ENCODE measurements around the gene MID2.
A peak's percentile ranks its signal among the peaks of the same experiment; 100 is the strongest.
"Not testable (repeated sequence)": the region's sequence is repeated elsewhere in the genome, so short reads cannot be mapped to it uniquely, and the experiment has no call there.

Gene MID2, protein sequence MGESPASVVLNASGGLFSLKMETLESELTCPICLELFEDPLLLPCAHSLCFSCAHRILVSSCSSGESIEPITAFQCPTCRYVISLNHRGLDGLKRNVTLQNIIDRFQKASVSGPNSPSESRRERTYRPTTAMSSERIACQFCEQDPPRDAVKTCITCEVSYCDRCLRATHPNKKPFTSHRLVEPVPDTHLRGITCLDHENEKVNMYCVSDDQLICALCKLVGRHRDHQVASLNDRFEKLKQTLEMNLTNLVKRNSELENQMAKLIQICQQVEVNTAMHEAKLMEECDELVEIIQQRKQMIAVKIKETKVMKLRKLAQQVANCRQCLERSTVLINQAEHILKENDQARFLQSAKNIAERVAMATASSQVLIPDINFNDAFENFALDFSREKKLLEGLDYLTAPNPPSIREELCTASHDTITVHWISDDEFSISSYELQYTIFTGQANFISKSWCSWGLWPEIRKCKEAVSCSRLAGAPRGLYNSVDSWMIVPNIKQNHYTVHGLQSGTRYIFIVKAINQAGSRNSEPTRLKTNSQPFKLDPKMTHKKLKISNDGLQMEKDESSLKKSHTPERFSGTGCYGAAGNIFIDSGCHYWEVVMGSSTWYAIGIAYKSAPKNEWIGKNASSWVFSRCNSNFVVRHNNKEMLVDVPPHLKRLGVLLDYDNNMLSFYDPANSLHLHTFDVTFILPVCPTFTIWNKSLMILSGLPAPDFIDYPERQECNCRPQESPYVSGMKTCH

DNA sequence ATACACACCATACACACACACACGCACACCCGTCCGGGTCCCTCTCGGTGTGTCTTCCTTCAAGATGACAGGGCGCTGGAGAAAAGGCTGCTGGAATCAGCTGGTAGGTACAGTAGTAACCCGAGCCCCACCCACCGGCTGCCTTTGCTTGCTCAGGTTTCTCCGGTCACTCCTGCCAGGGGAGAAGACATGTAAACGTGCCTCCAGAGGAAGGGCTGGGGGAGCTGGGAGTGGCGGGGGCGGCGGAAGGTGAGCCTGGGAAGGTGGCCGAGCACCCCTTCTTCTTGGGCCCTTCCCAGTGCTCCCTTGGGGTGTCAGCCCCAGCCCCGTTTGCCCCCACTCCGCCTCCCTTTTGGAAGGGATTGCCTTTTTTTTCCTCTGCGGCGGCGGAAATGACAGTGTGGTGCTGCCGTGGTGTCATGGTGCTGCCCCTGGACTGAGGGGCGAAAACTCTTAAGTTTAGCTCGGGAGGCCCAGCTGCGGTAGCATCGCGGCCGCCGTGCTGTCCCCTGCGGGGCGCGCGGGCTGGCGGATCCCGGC is at the start of gene MID2:
TSS of gene MID2 (plus strand) at position 169 of the 540 bp plus-strand sequence. CDS start 561 bp downstream, outside the sequence.
- DNase-seq: no peak

DNA sequence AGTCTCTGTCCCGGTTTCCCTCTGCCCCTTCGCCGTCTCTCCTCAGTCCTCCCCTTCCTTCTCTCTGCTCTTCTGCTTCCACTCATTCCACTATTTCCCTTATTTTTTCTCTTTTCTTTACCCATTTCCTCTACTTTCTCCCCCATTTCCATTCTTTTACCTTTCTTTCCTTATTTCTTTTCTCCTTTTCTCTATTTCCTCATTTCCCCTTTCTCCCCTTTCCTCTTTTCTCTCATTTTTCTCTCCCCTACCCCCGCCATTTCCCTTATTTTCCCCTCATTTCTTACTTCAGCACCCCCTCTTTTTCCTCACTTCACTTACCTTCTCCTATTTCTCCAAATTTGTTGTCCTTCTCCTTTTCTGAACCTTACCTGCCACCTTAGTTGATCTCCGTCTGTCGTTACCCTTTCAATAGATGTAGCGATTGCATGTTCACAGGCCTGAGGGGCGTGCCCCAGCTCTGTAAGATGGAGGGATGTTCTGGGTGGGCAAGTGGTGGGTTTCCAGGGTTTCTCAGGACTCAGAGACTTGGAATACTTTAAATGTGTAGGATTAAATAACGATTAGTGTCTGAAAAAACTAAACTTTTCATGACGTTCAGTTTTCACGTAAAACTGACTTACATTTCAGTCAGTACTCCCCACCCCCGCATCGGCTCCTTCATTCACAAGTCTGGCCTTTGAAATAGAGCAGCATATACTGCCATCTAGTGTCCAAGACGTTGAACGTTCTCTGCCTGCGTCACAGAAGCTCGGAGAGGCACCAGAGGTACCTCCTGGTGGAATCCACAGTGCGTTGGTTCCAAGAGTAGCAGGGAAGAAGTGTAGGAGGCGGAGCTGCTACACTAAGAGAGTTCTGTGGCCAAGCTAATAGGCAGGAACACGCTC is 48.8 kb upstream of the MID2 start:
- DNase-seq: peak; percentile 83

DNA sequence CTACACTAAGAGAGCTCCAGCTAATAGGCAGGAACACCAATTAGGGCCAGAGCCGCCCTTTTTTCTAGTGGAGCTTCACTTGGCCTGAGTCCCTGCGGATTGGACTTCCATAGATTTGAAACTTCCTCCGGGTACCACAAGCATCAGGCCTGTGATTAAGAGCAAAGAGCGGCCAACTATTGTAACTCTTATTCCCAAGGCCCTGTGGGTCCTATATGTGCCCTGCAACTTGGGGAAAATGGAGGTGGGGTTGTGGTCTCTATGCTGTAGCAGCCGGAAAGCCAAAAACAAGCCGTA is 48.2 kb upstream of the MID2 start, which contains the start of gene NCBP2L:
TSS of gene NCBP2L (plus strand) at position 198 of the 297 bp plus-strand sequence. CDS start 16,488 bp downstream, outside the sequence.
- no peak for DNase-seq

DNA sequence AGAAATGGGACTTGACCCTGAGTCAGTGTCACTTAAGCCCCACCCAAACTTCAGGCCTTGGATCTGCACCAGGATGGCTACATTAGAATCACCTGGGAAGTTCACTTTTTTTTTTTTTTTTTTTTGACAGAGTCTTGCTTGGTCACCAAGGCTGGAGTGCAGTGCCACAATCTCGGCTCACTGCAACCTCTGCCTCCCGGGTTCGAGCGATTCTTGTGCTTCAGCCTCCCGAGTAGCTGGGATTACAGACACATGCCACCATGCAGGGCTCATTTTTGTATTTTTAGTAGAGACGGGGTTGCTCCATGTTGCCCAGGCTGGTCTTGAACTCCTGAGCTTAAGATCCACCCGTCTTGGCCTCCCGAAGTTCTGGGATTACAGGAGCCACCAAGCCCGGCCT is 45.1 kb upstream of the MID2 start:
- no peak for DNase-seq

DNA sequence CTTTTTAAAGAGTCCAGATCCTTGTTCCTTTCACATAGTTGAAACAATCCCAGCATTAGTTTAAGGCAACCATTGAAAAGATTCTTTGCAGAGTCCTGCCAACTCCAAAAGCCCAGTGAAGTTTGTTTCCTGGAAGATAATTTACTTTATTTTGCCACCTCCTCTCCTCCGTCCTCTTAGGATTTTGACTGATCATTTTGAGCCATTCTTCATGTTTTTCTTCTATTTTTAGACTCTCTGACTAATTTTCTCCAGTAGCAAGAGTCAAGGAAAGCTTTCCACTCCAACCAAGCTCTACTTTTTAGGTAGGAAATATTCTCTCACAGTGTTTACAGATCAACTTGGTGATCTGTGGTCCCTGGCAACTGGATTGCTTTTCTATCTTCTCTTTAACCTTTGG is 37.8 kb upstream of the MID2 start:
- no peak for DNase-seq

DNA sequence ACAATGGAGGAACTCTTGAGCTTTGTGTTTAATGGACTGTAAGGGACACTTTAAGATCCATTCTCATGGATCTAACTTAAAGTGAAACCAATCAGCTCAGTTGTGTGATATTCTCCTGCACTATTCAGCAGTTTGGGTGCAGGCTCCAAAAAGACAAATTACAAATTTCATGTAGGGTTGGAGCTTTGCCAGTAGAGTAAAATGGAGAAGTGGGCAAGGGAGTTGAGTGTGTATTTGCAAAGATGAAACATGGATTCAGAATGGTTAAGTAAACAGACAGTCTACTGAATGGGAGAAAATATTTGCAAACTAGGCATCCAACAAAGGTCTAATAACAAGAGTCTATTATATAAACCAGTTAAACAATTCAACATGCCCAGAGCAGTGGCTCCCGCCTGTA is 21.2 kb upstream of the MID2 start:
- DNase-seq: no peak

DNA sequence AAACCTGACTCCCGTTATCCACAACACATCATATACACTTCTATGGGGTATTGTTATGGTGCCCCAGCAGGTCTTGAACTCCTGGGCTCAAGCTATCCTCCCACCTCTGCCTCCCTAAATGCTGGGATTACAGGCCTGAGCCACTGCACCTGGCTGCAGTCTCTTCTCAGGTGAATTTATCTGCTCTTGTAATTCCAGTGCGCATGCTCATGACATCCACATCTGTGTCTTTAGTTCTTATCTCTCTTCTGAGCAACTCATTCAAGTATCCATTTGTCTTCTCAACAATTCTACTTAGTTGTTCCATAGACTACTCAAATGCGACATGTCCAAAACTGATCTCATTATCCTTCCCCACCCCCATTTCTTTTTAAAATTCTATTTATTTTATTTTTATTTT is 20.5 kb upstream of the MID2 start:
- no peak for DNase-seq

DNA sequence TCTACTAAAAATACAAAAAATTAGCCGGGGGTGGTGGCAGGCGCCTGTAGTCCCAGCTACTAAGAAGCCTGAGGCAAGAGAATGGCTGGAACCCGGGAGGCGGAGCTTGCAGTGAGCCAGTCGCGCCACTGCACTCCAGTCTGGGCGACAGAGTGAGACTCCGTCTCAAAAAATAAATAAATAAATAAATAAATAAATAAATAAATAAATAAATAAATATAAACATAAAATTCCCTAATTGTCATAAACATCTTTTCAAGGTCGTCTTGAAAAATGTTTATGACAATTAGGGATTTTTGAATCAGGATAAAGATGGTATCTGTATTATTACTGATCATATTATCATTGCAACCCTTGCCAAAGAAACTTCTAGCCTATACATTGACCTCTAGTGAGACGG is 15.6 kb upstream of the MID2 start:
- DNase-seq: not testable (repeated sequence)

DNA sequence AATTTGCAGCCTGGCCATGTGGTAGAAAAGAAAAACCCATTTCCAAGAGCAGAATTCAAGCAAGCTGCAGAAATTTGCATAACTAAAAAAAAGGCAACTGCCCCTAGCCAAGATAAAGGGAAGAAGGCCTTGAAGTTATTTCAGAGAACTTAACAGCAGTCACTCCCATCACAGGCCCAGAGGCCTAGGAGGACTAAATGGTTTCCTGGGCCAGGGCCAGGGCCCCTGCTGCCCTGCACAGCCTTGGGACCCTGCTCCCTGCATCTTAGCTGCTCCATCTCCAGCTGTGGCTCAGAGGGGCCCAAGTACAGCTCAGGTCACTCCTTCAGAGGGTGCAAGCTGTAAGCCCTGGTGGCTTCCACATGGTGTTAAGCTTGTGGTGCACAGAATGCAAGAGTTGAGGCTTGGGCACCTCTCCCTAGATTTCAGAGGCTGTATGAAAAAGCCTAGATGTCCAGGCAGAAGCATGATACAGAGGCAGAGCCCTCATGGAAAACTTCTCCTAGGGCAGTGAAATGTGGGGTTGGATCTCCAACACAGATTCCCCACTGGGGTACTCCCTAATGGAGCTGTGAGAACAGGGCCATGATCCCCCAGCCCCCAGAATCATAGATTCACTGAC is 6.7 kb upstream of the MID2 start:
- DNase-seq: no peak

DNA sequence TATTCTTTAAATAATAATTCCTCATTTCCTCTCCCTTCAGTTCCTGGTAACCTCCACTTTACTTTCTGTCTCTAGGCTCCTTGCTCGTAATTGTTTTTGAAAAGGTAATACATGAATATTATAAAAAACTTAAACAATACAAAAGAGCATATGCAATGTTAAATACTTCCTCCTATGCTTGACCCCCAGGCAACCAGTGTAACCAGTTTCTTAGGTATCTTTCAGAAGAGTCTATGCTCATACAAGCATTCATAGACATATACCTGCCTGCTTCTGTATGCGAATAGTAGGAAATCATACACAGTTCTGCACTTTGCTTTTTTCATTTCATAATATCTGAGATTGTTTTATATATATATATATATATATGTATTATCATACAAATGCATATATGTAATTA is 2.6 kb upstream of the MID2 start:
- DNase-seq: no peak

DNA sequence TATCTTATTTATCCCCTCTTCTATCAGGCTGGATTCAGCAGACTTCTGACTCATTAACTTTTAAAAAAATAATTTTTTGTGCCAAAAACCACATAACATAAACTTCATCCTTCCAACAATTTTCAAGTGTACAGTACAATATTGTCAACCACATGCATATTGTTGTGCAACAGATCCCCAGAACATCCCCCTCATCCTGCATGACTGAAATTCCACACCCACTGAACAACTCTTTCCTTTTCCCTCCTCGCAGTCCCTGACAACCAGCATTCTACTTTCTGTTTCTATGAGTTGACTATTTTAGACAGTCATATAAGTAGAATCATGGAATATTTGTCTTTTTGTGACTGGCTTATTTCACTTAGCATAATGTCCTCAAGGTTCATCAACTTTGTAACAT is 2.2 kb upstream of the MID2 start:
- DNase-seq: peak; percentile 63

DNA sequence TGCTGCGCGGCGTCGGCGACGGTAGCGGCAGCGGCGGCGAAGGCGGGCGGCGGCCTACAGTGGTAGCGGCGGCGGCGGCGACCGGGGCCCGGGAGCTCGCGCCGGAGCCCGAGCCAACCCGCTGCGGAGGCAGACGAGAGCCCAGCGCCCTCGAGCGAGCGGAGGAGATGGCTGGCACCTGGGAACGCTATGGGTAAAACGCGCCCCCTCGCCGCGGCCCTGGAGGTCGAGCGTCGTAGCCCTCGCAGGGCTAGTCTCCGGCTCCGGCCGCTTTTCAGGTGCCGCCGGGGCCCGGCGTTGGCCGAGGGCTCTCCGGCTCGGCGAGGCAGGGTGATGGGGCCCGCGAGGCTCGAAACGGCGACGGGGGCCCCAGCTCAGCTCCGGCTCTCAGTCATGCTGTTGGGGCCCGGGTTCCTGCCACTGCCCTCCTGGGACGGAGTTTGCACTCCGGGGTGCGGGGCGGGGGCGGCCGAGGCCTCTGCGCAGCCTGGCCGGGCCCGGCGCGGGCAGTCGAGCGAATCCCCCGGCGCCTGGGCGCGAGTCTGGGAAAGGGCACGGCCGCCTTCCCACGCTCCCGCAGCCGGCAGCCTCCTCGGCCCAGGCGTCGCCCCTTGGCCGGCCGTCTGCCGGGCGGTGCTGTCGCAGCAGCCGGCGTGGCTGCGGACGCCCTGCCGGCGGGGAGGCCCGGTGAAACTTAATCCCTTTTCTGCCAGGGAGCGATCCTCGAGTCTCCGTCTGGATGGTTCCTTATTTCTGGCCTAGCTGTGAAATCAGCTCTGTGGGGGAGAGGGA is 768 bp downstream of the MID2 start:
- DNase-seq: peak; percentile 37

DNA sequence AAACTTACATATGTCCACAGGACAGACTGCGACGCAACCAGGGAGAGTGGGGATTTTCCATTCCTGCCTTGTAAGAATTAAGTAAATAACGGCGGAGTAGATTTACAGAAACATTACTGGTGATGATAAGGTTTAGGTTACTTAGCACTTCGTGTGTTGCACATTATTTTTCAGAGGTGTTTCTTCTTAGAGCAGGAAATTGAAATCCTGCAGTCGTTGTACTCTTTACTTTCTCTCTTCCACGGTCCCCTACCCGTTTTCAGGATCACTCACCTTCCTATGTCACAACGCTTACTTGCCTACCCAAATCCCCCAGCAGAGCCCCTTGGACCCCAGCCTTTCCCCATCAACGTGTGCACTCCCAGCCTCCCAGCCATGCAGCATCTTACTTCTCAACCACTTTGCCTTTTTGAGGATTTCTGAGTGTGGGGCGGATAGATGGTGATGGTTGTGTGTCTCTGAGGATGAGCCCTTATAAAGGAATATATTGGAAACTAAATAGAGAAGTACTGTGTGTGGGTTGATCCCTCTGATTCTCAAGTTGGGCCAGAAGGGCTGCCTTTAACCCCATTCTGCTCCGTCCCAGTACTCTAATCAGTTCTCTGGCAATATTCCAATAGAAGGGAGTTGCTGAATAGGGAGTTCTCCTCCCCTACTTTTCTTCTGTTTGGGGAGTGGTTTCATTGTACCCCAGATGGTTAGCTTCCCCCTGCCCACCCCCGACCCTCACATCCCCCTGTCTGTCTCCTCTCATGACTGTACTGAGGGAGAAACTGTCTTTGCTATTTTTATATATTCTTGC is 1.6 kb downstream of the MID2 start:
- no peak for DNase-seq

DNA sequence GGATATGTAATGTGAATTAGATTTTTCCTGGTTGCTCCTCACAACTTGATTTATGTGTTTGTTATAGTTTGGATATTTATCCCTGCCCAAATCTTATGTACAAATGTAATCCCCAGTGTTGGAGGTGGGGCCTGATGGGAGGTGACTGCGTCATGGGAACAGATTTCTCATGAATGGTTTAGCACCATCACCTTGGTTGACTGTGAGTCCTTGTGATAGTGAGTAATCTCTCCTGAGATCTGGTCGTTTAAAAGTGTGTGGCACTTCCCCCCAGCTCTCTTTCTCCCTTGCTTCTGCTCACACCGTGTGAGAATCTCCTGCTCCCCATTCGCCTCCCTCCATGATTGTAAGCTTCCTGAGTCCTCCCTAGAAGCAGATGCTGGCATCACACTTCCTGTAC is 2.2 kb downstream of the MID2 start:
- no peak for DNase-seq

DNA sequence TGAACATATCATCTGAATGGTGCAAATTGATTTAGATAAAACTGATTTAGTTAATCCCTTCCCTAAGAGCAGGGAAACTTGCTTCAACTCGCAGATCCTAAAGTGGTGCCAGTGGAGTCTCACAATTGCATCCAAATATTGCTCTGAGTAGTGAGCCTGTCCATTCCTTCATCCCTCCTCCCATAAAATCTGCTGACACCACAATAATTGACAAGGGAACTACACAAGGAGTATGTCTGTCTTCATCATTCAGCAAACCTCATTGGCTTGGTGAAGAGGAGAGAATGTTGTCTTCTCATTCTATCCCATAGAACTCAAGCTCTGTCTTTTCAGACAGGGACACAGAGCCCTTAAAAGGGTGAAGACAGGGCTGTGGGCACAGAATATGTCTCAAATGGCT is 4.2 kb downstream of the MID2 start:
- no peak for DNase-seq

DNA sequence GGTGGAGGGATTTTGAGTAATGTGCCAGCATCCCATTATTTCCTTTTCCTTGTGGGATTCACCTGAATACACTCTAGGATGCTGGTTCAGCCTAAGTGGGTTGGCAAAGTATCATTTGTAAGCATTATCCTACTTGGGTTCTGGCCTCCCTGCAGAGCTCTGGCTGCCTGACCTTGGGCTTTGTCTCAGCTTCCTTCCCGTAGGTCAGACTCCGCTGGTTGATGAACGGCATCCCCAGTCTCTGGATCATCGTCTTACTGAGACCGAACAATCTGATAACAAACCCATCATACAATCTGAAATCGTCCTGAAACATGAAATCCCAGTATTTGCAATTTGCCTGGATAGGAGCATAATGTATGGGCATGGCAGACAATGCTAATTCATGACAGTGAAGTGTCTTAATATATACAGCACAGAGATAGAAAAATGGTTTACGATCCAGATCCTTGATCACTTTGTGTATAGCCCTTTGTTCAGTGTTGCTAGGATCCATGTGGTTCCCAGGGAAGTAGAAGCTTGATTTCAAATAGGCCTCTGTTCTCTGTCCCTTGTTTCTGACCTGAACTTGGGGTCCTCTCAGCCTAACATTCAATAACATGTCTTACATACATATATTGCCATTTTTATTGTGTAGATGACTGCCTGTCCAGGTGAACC is 5.5 kb downstream of the MID2 start:
- no peak for DNase-seq

DNA sequence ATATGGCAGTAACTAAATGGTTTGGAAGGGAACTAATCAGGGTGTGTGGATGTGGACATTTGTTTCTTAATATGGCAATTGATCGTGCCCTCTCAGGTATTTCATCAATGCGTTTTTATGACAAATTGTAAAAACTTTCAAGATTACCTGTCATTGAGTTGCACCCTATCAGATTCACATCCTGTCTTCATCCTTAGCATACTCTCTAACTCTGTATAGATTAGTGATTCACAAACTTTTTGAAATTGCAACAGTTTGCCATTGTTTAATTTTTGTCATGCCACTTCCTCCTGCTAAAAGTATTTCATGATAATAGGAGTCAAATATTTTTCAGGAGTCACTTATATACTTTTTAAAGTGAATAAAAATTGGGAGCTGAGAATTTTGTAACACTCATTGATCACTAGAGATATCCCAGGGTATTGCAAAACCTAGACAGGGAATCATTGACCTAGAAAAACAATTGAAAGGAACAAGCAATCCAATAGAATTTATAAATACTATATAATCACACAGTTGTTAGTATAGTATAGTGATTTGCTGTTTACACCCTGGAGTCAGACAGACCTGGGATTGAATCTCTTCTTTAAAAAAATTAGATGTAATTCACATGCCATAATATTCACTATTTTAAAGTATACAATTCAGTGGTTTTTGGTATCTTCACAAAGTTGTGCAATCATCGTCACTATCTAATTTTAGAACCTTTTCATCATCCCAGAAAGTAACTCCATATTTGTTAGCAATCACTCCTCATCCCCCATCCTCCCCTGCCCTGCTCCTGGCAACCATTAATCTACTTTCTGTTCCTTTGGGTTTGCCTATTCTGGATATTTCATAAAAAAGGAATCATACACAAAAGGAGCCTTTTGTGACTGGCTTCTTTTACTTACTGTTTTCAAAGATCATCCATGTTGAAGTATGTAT is 8.9 kb downstream of the MID2 start:
- DNase-seq: no peak

DNA sequence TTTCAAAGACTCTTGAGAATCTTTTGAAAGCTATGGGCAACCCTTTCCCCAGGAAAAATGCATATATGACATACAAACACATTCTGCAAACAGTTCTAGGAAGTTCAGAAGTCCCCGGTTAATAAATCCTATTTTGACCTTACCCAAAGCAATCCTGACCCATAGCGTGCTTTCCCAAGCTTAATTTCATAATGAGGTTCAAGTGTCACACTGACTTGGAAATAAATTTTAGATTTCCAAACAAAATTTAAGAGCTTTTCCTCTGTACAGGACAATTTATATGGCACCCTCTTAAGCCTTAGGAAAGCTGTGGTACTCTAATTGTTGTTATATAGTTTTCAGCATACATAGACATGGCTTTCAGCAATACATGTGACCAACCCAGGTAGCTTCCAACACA is 11.3 kb downstream of the MID2 start:
- DNase-seq: no peak

DNA sequence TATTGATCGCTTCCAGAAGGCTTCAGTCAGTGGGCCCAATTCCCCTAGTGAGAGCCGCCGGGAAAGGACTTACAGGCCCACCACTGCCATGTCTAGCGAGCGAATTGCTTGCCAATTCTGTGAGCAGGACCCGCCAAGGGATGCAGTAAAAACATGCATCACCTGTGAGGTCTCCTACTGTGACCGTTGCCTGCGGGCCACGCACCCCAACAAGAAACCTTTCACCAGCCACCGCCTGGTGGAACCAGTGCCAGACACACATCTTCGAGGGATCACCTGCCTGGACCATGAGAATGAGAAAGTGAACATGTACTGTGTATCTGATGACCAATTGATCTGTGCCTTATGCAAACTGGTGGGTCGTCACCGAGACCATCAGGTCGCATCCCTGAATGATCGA is 15.3 kb downstream of the MID2 start:
- DNase-seq: no peak
